IMR-90 (cell line): ENCODE measurements around the gene KDM1A. TPM values are rescaled to one million over a fixed set of nuclear protein-coding genes. Genes with fewer than 3 reads are reported as not detected.
"Not testable (repeated sequence)": the region's sequence is repeated elsewhere in the genome, so short reads cannot be mapped to it uniquely, and the experiment has no call there.

Source experiments
- ATAC-seq: fragments of 200-7000 bp; cut with Tn5 transposase; 2 replicates; pipeline ENCODE4 v1.9.1; 2020; ENCODE audit warnings: low read depth, mild to moderate bottlenecking, moderate library complexity
- BruUV-seq: library from RNA; stranded (reverse); fragments of 400-500 nt; replicated peaks from 2 replicates; lab custom pipeline; 2021; lab: Mats Ljungman, UMichigan
- CTCF ChIA-PET: fragments of 300-600 bp; formaldehyde crosslinking; extraction: SDS; loops from one replicate; lab custom pipeline; 2021; ENCODE audit warnings: antibody characterized with exemption; lab: Yijun Ruan, JAX
- POLR2A ChIA-PET: fragments of 300-600 bp; sonication (Branson Sonifier 250); formaldehyde crosslinking; loops from one replicate; lab custom pipeline; 2022; ENCODE audit warnings: antibody characterized with exemption; ENCODE audit not compliant: unreplicated experiment; lab: Charles Lee
- DNase-seq: peaks from one replicate; pipeline ENCODE4 v3.0.0; 2013
- H2AFZ ChIP-seq: replicated peaks from 2 replicates; pipeline ENCODE3; 2013; ENCODE audit warnings: low read length, mild to moderate bottlenecking; ENCODE audit not compliant: poor library complexity
- H2AK5ac ChIP-seq: 2 replicates; pipeline ENCODE4 v1.6.1; 2013; ENCODE audit warnings: low read depth, low read length, inconsistent platforms
- H2AK9ac ChIP-seq: replicated peaks from 2 replicates; pipeline ENCODE3; 2013; ENCODE audit warnings: mild to moderate bottlenecking, low read depth, low read length, moderate library complexity; ENCODE audit not compliant: poor library complexity
- H2BK120ac ChIP-seq: 2 replicates; pipeline ENCODE4 v1.6.1; 2013; ENCODE audit warnings: low read depth, low read length, inconsistent platforms
- H2BK15ac ChIP-seq: 3 replicates; pipeline ENCODE4 v1.6.1; 2013; ENCODE audit warnings: low read depth, low read length, inconsistent platforms
- H2BK20ac ChIP-seq: 2 replicates; pipeline ENCODE4 v1.6.1; 2013; ENCODE audit warnings: low read depth, mild to moderate bottlenecking, inconsistent platforms, low read length, moderate library complexity
- H2BK5ac ChIP-seq: 2 replicates; pipeline ENCODE4 v1.6.1; 2013; ENCODE audit warnings: mild to moderate bottlenecking, low read depth, low read length, inconsistent platforms; ENCODE audit not compliant: poor library complexity, severe bottlenecking
- H3K14ac ChIP-seq: replicated peaks from 2 replicates; pipeline ENCODE4 v1.6.1; 2013; ENCODE audit warnings: low read depth, low read length, inconsistent platforms
- H3K18ac ChIP-seq: 2 replicates; pipeline ENCODE4 v1.6.1; 2013; ENCODE audit warnings: low read depth, low read length, control low read depth
- H3K23ac ChIP-seq: 2 replicates; pipeline ENCODE4 v1.6.1; 2013; ENCODE audit warnings: low read depth, low read length, inconsistent platforms
- H3K27ac ChIP-seq: 2 replicates; pipeline ENCODE4 v1.5.1; 2013; ENCODE audit warnings: mild to moderate bottlenecking, control low read depth, low read length; ENCODE audit not compliant: insufficient read depth
- H3K27me3 ChIP-seq: 2 replicates; pipeline ENCODE4 v1.6.1; 2013; ENCODE audit warnings: low read length; ENCODE audit not compliant: control insufficient read depth, insufficient read depth
- H3K36me3 ChIP-seq: 2 replicates; pipeline ENCODE4 v1.6.1; 2013; ENCODE audit warnings: low read length, mixed read lengths; ENCODE audit not compliant: control insufficient read depth, insufficient read depth
- H3K4ac ChIP-seq: 2 replicates; pipeline ENCODE4 v1.6.1; 2013; ENCODE audit warnings: low read depth, low read length, inconsistent platforms
- H3K4me1 ChIP-seq: 2 replicates; pipeline ENCODE4 v1.6.1; 2013; ENCODE audit warnings: low read length, mixed read lengths; ENCODE audit not compliant: control insufficient read depth, insufficient read depth
- H3K4me2 ChIP-seq: 2 replicates; pipeline ENCODE4 v1.6.1; 2013; ENCODE audit warnings: low read depth, mild to moderate bottlenecking, control low read depth, low read length, moderate library complexity
- H3K4me3 ChIP-seq: 2 replicates; pipeline ENCODE4 v1.5.1; 2013; ENCODE audit warnings: low read depth, mild to moderate bottlenecking, control low read depth, low read length, moderate library complexity; ENCODE audit not compliant: insufficient read depth
- H3K56ac ChIP-seq: 2 replicates; pipeline ENCODE4 v1.6.1; 2013; ENCODE audit warnings: low read length, inconsistent platforms; ENCODE audit not compliant: insufficient read depth; ENCODE audit errors: extremely low read depth
- H3K79me1 ChIP-seq, 2 experiments: 2 replicates each; pipeline ENCODE4 v1.6.1; 2013; ENCODE audit warnings: low read length in 2 of 2, inconsistent platforms in 1 of 2, low read depth in 1 of 2
- H3K9ac ChIP-seq: 2 replicates; pipeline ENCODE4 v1.6.1; 2013; ENCODE audit warnings: low read depth, low read length, control low read depth
- H3K9me1 ChIP-seq: 2 replicates; pipeline ENCODE4 v1.6.1; 2013; ENCODE audit warnings: low read length, inconsistent platforms; ENCODE audit not compliant: insufficient read depth
- H3K9me3 ChIP-seq: 2 replicates; pipeline ENCODE4 v1.6.1; 2013; ENCODE audit warnings: low read length; ENCODE audit not compliant: control insufficient read depth, insufficient read depth
- H4K20me1 ChIP-seq: 2 replicates; pipeline ENCODE4 v1.6.1; 2013; ENCODE audit warnings: low read length, inconsistent platforms; ENCODE audit not compliant: insufficient read depth
- H4K5ac ChIP-seq: 2 replicates; pipeline ENCODE4 v1.6.1; 2013; ENCODE audit warnings: mild to moderate bottlenecking, low read depth, low read length, control low read depth
- H4K8ac ChIP-seq, 2 experiments: 2 replicates each; pipeline ENCODE4 v1.6.1; 2013; ENCODE audit warnings: low read depth in 2 of 2, low read length in 2 of 2, control low read depth in 1 of 2, inconsistent platforms in 1 of 2
- H4K91ac ChIP-seq: 2 replicates; pipeline ENCODE4 v1.6.1; 2013; ENCODE audit warnings: low read depth, low read length, inconsistent platforms; ENCODE audit not compliant: insufficient read depth
- CTCF ChIP-seq: conservative IDR thresholded peaks from 2 replicates; pipeline ENCODE4 v1.5.1; 2012; ENCODE audit warnings: mild to moderate bottlenecking, low read depth, low read length, improper control_type of control experiment
- NFE2L2 ChIP-seq: fragments of 150-350 bp; IDR thresholded peaks from 2 replicates; pipeline ENCODE4 v1.6.1; 2016; ENCODE audit warnings: low read depth, mild to moderate bottlenecking, low read length
- RCOR1 ChIP-seq: IDR thresholded peaks from 2 replicates; pipeline ENCODE4 v1.6.1; 2012; ENCODE audit warnings: mild to moderate bottlenecking, low read length, improper control_type of control experiment; ENCODE audit not compliant: insufficient replicate concordance
- WGBS, 2 experiments: methylation state at CpG; one replicate each; pipeline versions ENCODE4 v1.1.5 to v1.1.7; 2013; ENCODE audit warnings: missing lambda C conversion rate in 2 of 2; ENCODE audit not compliant: insufficient read length in 1 of 2; ENCODE audit errors: extremely low coverage in 2 of 2; 5-methylcytosine and 5-hydroxymethylcytosine counted together
- dilution Hi-C: fragments of 300-500 bp; cut with HindIII; formaldehyde crosslinking; loops from one replicate; pipeline ENCODE4 v1.14.3; 2018; ENCODE audit warnings: low sequenced_read_pairs; ENCODE audit not compliant: unreplicated experiment
- in situ Hi-C: fragments of 300-500 bp; cut with MboI; formaldehyde crosslinking; loops from 3 replicates; pipeline ENCODE4 v1.14.3; 2019; ENCODE audit warnings: low sequenced_read_pairs, inconsistent platforms, mixed read lengths
- intact Hi-C: fragments of 100-400 bp; cut with micrococcal nuclease; formaldehyde crosslinking; loops from 2 replicates; pipeline ENCODE4 v1.10.0; 2022
- polyA plus RNA-seq, 3 experiments: library from polyadenylated mRNA; depleted of rRNA; stranded (reverse); fragments of >200 nt; gene quantifications; 2 replicates each; pipeline ENCODE4 v1.2.3, GENCODE V29; 2012; ENCODE audit warnings: low replicate concordance in 1 of 3
- total RNA-seq: library from RNA; depleted of rRNA; stranded (reverse); fragments of >200 nt; gene quantifications from 2 replicates; pipeline ENCODE4 v1.2.3, GENCODE V29; 2012

The KDM1A gene
- total and polyA plus RNA-seq, 2 of the 4 experiments (the other 2 are of a cell fraction): 58.7 to 104 TPM

DNA sequence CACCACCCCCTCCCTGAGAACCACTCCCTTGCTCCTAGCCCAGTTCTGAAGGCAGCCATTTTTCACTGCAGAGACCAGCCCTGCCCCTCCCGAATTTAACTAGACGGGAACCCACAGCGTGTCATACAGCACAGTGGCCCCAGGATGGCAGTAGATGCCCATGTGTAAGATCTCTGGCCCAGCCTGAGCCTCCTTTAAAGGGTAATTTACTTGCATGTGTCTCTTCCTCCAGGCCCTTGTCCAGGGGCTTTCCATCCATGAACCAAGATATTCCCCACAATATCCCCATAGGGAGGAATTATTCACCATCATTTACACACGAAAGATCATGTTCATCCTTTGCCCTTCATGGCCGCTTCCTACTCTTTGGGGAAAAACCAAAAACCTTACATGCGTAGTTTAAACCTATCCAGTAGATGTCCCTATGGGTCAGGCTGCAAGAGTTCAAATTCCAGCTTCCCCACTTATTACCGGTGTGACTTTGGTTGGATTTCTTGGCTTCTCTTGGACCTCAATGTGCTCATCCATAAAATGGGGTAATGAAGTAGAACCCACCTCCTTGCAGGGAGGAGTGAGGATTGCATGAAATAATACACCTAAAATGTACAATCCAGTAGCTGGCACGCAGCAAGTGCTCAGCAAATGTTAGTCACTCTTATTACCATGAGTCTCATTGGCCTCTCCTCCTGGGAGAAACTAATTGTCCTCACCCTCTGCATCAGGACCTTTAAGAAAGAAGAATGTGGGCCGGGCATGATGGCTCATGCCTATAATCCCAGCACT lies 42.6 kb upstream of the KDM1A start (continued):
- peak; percentile 88 for TF ChIP-seq CTCF
- no peak for TF ChIP-seq NFE2L2

- no peak for ATAC-seq
- Histone ChIP-seq H2BK5ac (no peak overlapping the region), H3K4ac (no peak overlapping the region), H3K4me2 (no peak overlapping the region), H4K91ac (no peak overlapping the region), H3K4me1 (no peaks in the 10 kb centered on the region; the same call in 1 of the 2 replicates), H4K5ac (no peak overlapping the region), H2BK15ac (no peak overlapping the region), H3K56ac (no peak overlapping the region), H4K8ac (no peak overlapping the region), H3K18ac (no peak overlapping the region), H2AK9ac (no peak overlapping the region), H3K27me3 (peaks cover 25% of the 10 kb centered on the region), H3K9me3 (no peaks in the 10 kb centered on the region), H3K9ac (no peak overlapping the region), H2BK20ac (no peak overlapping the region), H2AK5ac (no peak overlapping the region), H3K14ac (no peak overlapping the region), H2AFZ (no peak overlapping the region), H4K20me1 (no peaks in the 10 kb centered on the region), H3K27ac (no peak overlapping the region), H3K4me3 (no peak overlapping the region), H3K79me1 (no peaks in the 10 kb centered on the region), H3K23ac (no peak overlapping the region), H3K9me1 (peaks cover 6% of the 10 kb centered on the region; the same call in 1 of the 2 replicates), H2BK120ac (no peak overlapping the region), H3K36me3 (no peaks in the 10 kb centered on the region)
- peak; percentile 74 for DNase-seq
- no TSS peak for BruUV-seq
- POLR2A ChIA-PET: no interaction called here
- intact Hi-C loops: loop anchor here (5.0 to 10.0 kb wide), 3 partner anchors 94 to 657 kb away; no protein-coding TSS in a partner anchor
- dilution Hi-C loops: no loop called here
- CTCF ChIA-PET: no interaction called here
- no CpG with 5 or more reads among the region's 3 CpGs for WGBS, 2 experiments
- in situ Hi-C loops: loop anchor here (5.0 to 25.0 kb wide), 4 partner anchors 209 to 659 kb away; partner anchors contain the start of gene E2F2
- TF ChIP-seq RCOR1: no peak
These were observed 41.0 kb upstream of the KDM1A start for GRCh38 chr1:22978299-22978698.

GRCh38 chr1:22980471-22980790 lies 38.8 kb upstream of the KDM1A start:
- in situ Hi-C loops: loop anchor here (25.0 kb wide), 1 partner anchor 657 kb away; no protein-coding TSS in a partner anchor
- H4K8ac ChIP-seq, H3K9ac ChIP-seq, H3K9me3 ChIP-seq, H3K9me1 ChIP-seq, H2BK5ac ChIP-seq, H2BK120ac ChIP-seq, H3K23ac ChIP-seq, H4K91ac ChIP-seq, POLR2A ChIA-PET, H3K79me1 ChIP-seq, H2BK20ac ChIP-seq, ATAC-seq, H3K18ac ChIP-seq, H3K4ac ChIP-seq, H3K14ac ChIP-seq, H2AFZ ChIP-seq, H3K36me3 ChIP-seq, H4K20me1 ChIP-seq, H3K27ac ChIP-seq, BruUV-seq, H3K56ac ChIP-seq, H2AK5ac ChIP-seq, H2AK9ac ChIP-seq, H2BK15ac ChIP-seq, H3K4me2 ChIP-seq, dilution Hi-C loops, intact Hi-C loops, H3K4me1 ChIP-seq, DNase-seq, H4K5ac ChIP-seq, H3K4me3 ChIP-seq, CTCF ChIA-PET: not testable (repeated sequence)
- peaks cover 25% of the 10 kb centered on the region for H3K27me3 ChIP-seq
- WGBS, 2 experiments: no CpG with 5 or more reads among the region's 3 CpGs
